Spleen (tissue), 11 donors: ENCODE results near the gene TMEM37. TPM values are rescaled to one million over a fixed set of nuclear protein-coding genes. Genes with fewer than 3 reads are reported as not detected.

Experiments
- DNase-seq: peaks from one replicate; pipeline ENCODE4 v3.0.0-alpha.2; 2020
- H3K27ac ChIP-seq, 8 donors: fragments of 200-600 bp; sonication (generic) in 7 of 8; 1 replicate in 4 of 8; 2 replicates in 4 of 8; pipeline versions ENCODE4 v1.5.0 to v1.8.0; 2016 to 2021; ENCODE audit warnings: inconsistent platforms in 4 of 8, mild to moderate bottlenecking in 4 of 8, moderate library complexity in 1 of 8
- H3K27me3 ChIP-seq, 7 donors: fragments of 200-600 bp; sonication (generic) in 6 of 7; replicated peaks in 1 of 7; 1 replicate in 4 of 7; 2 replicates in 3 of 7; pipeline versions ENCODE4 v1.5.0 to v1.8.0; 2016 to 2021; ENCODE audit warnings: inconsistent platforms in 3 of 7, mild to moderate bottlenecking in 1 of 7
- H3K36me3 ChIP-seq, 6 donors: fragments of 200-600 bp; sonication (generic) in 5 of 6; 1 replicate in 4 of 6; 2 replicates in 2 of 6; pipeline versions ENCODE4 v1.5.0 to v1.8.0; 2016 to 2021; ENCODE audit warnings: inconsistent platforms in 2 of 6
- H3K4me1 ChIP-seq, 6 donors: fragments of 200-600 bp; sonication (generic) in 5 of 6; 1 replicate in 3 of 6; 2 replicates in 3 of 6; pipeline versions ENCODE4 v1.5.0 to v1.8.0; 2016 to 2021; ENCODE audit warnings: inconsistent platforms in 3 of 6
- H3K4me3 ChIP-seq, 8 donors: fragments of 200-600 bp; sonication (generic) in 7 of 8; 1 replicate in 4 of 8; 2 replicates in 4 of 8; pipeline versions ENCODE4 v1.5.0 to v1.8.0; 2016 to 2021; ENCODE audit warnings: inconsistent platforms in 4 of 8, mild to moderate bottlenecking in 4 of 8, moderate library complexity in 2 of 8
- H3K9me3 ChIP-seq, 8 donors: fragments of 200-600 bp; sonication (generic) in 7 of 8; 1 replicate in 4 of 8; 2 replicates in 4 of 8; pipeline versions ENCODE4 v1.5.0 to v1.8.0; 2016 to 2021; ENCODE audit warnings: inconsistent platforms in 4 of 8
- POLR2A ChIP-seq, 3 donors: fragments of 450-650 bp; IDR thresholded peaks; one replicate each; pipeline ENCODE4 v1.5.1; 2017; ENCODE audit warnings: antibody characterized with exemption in 3 of 3, mild to moderate bottlenecking in 1 of 3
- POLR2AphosphoS5 ChIP-seq, 3 donors: sonication (generic); formaldehyde crosslinking; IDR thresholded peaks; one replicate each; pipeline ENCODE4 v1.5.1; 2017; ENCODE audit warnings: antibody characterized with exemption in 3 of 3
- WGBS, 5 donors: extraction: QIAGEN DNeasy Blood & Tissue Kit in 3 of 5; methylation state at CpG; one replicate each; pipeline versions ENCODE4 v1.1.5 to v1.1.7; 2013 to 2018; 5-methylcytosine and 5-hydroxymethylcytosine counted together
- intact Hi-C: fragments of 100-400 bp; cut with DNase I; formaldehyde crosslinking; loops from one replicate; pipeline ENCODE4 v1.15.0; 2023; ENCODE audit warnings: low total_unique reads
- polyA plus RNA-seq, 3 donors: library from polyadenylated mRNA; stranded (reverse); fragments of 200-250 nt; gene quantifications; one replicate each; pipeline ENCODE4 v1.2.1, GENCODE V29; 2013
- total RNA-seq, 7 donors: library from RNA; depleted of rRNA in 3 of 7; stranded (reverse); fragments of >200 nt in 3 of 7; fragmentation: NEBNext Ultra II Directional in 4 of 7; extraction: Animal tissue kit (Norgen Biotek cat#: 25700) in 4 of 7; gene quantifications; one replicate each; pipeline versions ENCODE4 v1.1.0 to v1.2.1, GENCODE V29; 2016 to 2021
- TF ChIP-seq, protein P1 (sequence below), 11 experiments: fragments of 200-600 bp in 7 of 11; fragments of 450-650 bp in 4 of 11; sonication (generic) in 4 of 11; IDR thresholded peaks in 8 of 11; conservative IDR thresholded peaks in 3 of 11; 1 replicate in 7 of 11; 2 replicates in 4 of 11; pipeline versions ENCODE4 v1.4.0 to v1.8.0; 2016 to 2021; ENCODE audit warnings: antibody characterized with exemption in 11 of 11, inconsistent platforms in 4 of 11, mild to moderate bottlenecking in 1 of 11
- donor health status: healthy with polysubstance abuse.
- donor health status: DM: no; HTN: no; CAD: no; lungs with moderate emphysema.
- donor health status: DM: no; HTN: no; CAD: no.
- donor health status: Bipolar disorder and iron deficiency.
- donor health status: healthy.
- donor health status: DM: no; HTN: no; CAD: no.
- donor health status: DM: yes; HTN: yes; CAD: no.

TMEM37 gene
- total and polyA plus RNA-seq, 10 donors = 5.9 to 53.2 (median 25.1) TPM

GRCh38 chr2:119419065-119419464, 12.6 kb upstream of the TMEM37 start:
- WGBS, 5 donors = 87 to 92% (median 90%) methylated on average over 1 of the region's 1 CpG

DNA sequence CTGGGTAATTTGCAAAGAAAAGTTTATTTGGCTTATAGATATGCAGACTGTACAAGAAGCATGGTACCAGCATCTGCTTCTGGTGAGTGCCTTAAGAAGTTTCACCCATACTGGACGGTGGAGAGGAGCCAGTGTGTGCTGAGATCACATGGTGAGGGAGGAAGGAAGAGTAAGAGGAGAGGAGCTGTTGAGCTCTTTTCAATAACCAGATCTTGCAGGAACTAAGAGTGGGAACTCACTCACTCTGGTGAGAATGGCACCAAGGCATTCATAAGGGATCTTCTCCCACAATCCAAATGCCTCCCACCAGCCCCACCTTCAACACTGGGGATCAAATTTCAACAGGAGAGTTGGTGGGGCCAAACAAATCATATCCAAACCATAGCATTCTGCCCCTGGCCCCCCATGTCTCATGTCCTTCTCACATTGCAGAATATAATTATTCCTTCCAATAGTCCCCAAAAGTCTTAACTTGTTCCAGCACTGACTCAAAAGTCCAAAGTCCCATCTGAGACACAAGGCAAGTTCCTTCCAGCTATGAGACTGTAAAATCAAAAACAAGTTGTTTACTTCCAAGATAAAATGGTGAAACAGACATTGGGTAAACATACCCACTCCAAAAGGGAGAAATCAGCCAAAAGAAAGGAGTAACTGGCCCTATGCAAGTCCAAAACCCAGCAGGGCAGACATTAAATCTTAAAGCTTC, 11.7 kb upstream of the TMEM37 start:
- H3K4me1 ChIP-seq = peaks cover 0 to under 1% (median 0%) of the 10 kb centered on the region in 6 donors
- intact Hi-C loops = no loop called here
- TF ChIP-seq POLR2A (IDR thresholded peaks at IDR 0.05) (no peak), POLR2AphosphoS5 (IDR thresholded peaks at IDR 0.05) (no peak)
- TF ChIP-seq, protein P1, sequence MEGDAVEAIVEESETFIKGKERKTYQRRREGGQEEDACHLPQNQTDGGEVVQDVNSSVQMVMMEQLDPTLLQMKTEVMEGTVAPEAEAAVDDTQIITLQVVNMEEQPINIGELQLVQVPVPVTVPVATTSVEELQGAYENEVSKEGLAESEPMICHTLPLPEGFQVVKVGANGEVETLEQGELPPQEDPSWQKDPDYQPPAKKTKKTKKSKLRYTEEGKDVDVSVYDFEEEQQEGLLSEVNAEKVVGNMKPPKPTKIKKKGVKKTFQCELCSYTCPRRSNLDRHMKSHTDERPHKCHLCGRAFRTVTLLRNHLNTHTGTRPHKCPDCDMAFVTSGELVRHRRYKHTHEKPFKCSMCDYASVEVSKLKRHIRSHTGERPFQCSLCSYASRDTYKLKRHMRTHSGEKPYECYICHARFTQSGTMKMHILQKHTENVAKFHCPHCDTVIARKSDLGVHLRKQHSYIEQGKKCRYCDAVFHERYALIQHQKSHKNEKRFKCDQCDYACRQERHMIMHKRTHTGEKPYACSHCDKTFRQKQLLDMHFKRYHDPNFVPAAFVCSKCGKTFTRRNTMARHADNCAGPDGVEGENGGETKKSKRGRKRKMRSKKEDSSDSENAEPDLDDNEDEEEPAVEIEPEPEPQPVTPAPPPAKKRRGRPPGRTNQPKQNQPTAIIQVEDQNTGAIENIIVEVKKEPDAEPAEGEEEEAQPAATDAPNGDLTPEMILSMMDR (IDR thresholded peaks at IDR 0.05 in 8 of 11, conservative IDR thresholded peaks at IDR 0.05 in 3 of 11) = no peak
- H3K9me3 ChIP-seq = peaks cover 0 to 11% (median 5%) of the 10 kb centered on the region in 8 donors
- H3K27me3 ChIP-seq = peaks cover 0 to 15% (median 0%) of the 10 kb centered on the region in 7 donors
- no peaks in the 10 kb centered on the region for H3K36me3 ChIP-seq
- no peak for DNase-seq
- 44 to 72% (median 51%) methylated on average over 1 of the region's 1 CpG for WGBS, 5 donors
- H3K27ac ChIP-seq = no peak overlapping the region
- no peak overlapping the region for H3K4me3 ChIP-seq

More at GRCh38 chr2:119419065-119419464, 12.6 kb upstream of the TMEM37 start:
- DNase-seq = no peak
- intact Hi-C loops = no loop called here
- TF ChIP-seq POLR2A (IDR thresholded peaks at IDR 0.05) = no peak
- TF ChIP-seq, protein P1 (IDR thresholded peaks at IDR 0.05 in 8 of 11, conservative IDR thresholded peaks at IDR 0.05 in 3 of 11) = no peak
- TF ChIP-seq POLR2AphosphoS5 (IDR thresholded peaks at IDR 0.05) = no peak
- peaks cover 0 to 4% (median 0%) of the 10 kb centered on the region in 6 donors for H3K4me1 ChIP-seq
- no peak overlapping the region for H3K4me3 ChIP-seq
- H3K36me3 ChIP-seq = no peaks in the 10 kb centered on the region
- peaks cover 0 to 9% (median 0%) of the 10 kb centered on the region in 7 donors for H3K27me3 ChIP-seq
- peaks cover 0 to 16% (median 5%) of the 10 kb centered on the region in 8 donors for H3K9me3 ChIP-seq
- no peak overlapping the region for H3K27ac ChIP-seq

GRCh38 chr2:119421304-119421703, 10.3 kb upstream of the TMEM37 start:
- Histone ChIP-seq H3K27ac (no peak overlapping the region), H3K4me1 (peaks cover 0 to 5% (median 0%) of the 10 kb centered on the region in 6 donors), H3K4me3 (no peak overlapping the region), H3K27me3 (peaks cover 0 to 24% (median 0%) of the 10 kb centered on the region in 7 donors), H3K9me3 (peaks cover 0 to 11% (median 5%) of the 10 kb centered on the region in 8 donors), H3K36me3 (no peaks in the 10 kb centered on the region)
- no peak for DNase-seq
- TF ChIP-seq, protein P1 (IDR thresholded peaks at IDR 0.05 in 8 of 11, conservative IDR thresholded peaks at IDR 0.05 in 3 of 11) = no peak
- TF ChIP-seq POLR2A (IDR thresholded peaks at IDR 0.05) (no peak), POLR2AphosphoS5 (IDR thresholded peaks at IDR 0.05) (no peak)
- intact Hi-C loops = no loop called here
- WGBS, 5 donors = 87 to 100% (median 91%) methylated on average over 1 of the region's 1 CpG

DNA sequence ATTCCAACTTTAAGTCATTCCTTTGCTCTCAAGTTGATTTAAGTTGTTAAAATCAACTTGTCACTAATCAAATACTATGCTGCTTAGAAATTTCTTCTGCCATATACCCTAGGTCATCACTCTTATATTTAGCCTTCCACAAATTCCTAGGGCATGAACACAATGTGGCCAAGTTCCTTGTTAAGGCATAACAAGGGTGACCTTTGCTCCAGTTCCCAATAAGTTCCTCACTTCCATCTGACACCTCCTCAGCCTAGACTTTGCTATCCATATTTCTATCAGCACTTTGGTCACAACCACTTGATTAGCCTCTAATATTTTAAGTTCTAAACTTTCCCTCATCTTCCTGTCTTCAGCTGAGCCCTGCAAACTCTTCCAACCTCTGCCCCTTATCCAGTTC, 9.9 kb upstream of the TMEM37 start:
- TF ChIP-seq, protein P1 (IDR thresholded peaks at IDR 0.05 in 8 of 11, conservative IDR thresholded peaks at IDR 0.05 in 3 of 11) = no peak
- TF ChIP-seq POLR2AphosphoS5 (IDR thresholded peaks at IDR 0.05) (no peak), POLR2A (IDR thresholded peaks at IDR 0.05) (no peak)
- Histone ChIP-seq H3K9me3 (peaks cover 0 to 11% (median 5%) of the 10 kb centered on the region in 8 donors), H3K27me3 (peaks cover 0 to 28% (median 0%) of the 10 kb centered on the region in 7 donors), H3K27ac (no peak overlapping the region), H3K4me1 (peaks cover 0 to 5% (median 1%) of the 10 kb centered on the region in 6 donors), H3K4me3 (no peak overlapping the region), H3K36me3 (no peaks in the 10 kb centered on the region)
- intact Hi-C loops = no loop called here
- no peak for DNase-seq
